ENCODE measurements around the gene ROBO1. TPM values are rescaled to one million over a fixed set of nuclear protein-coding genes. Genes with fewer than 3 reads are reported as not detected.
"Not testable (repeated sequence)": the region's sequence is repeated elsewhere in the genome, so short reads cannot be mapped to it uniquely, and the experiment has no call there.

ROBO1 gene
- total RNA-seq, 1 donor from 2014 or later = 31.7 TPM

DNA sequence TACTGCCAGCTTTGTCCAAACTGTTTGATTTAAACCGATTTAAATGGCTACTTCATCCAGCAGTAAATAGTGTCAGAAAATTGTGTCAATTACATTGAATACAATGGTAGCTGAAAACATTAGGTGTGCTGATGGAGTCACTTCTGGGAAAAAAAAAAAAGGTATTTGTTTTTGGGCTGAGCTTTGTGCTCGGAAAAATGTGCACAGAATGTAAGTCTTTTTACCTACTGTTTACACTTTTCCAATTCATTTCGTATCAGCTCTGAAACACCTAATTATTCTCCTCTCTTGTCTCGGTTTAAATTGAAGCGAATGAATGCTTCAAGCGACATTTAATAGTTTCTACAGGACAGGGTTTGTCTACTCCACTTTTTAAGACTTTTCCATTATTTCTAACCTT lies 1078.4 kb downstream of the ROBO1 start:
- H3K4me3 ChIP-seq (ENCODE audit: low read depth, low read length) = no peak overlapping the region
- no peaks in the 10 kb centered on the region for H3K27me3 ChIP-seq (ENCODE audit: control insufficient read depth, insufficient read depth, low read length)
- DNase-seq (ENCODE audit: low read depth) = no peak
- no peaks in the 10 kb centered on the region for H3K36me3 ChIP-seq (ENCODE audit: control insufficient read depth, insufficient read depth, low read length)
- TF ChIP-seq, protein P1, sequence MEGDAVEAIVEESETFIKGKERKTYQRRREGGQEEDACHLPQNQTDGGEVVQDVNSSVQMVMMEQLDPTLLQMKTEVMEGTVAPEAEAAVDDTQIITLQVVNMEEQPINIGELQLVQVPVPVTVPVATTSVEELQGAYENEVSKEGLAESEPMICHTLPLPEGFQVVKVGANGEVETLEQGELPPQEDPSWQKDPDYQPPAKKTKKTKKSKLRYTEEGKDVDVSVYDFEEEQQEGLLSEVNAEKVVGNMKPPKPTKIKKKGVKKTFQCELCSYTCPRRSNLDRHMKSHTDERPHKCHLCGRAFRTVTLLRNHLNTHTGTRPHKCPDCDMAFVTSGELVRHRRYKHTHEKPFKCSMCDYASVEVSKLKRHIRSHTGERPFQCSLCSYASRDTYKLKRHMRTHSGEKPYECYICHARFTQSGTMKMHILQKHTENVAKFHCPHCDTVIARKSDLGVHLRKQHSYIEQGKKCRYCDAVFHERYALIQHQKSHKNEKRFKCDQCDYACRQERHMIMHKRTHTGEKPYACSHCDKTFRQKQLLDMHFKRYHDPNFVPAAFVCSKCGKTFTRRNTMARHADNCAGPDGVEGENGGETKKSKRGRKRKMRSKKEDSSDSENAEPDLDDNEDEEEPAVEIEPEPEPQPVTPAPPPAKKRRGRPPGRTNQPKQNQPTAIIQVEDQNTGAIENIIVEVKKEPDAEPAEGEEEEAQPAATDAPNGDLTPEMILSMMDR (IDR thresholded peaks at IDR 0.05; ENCODE audit: insufficient read depth, low read length, poor library complexity, severe bottlenecking) = no peak

DNA sequence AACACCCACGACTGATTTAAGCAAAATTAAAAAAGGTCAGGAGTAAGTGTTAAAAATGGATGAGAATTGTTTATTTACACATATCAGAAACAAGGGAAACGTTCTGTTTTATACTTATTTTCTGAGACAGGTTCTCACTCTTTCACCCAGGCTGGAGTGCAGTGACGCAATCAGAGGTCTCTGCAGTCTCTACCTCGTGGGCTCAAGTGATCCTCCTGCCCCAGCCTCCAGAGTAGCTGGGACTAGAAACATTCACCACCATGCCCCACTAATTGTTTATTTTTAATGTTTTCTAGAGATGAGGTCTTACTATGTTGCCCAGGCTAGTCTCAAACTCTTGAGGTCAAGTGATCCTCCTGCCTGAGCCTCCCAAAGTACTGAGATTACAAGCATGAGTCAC lies 1080.3 kb downstream of the ROBO1 start:
- DNase-seq (ENCODE audit: low read depth) = no peak
- Histone ChIP-seq H3K36me3 (ENCODE audit: control insufficient read depth, insufficient read depth, low read length) (no peaks in the 10 kb centered on the region), H3K4me3 (ENCODE audit: low read depth, low read length) (no peak overlapping the region), H3K27me3 (ENCODE audit: control insufficient read depth, insufficient read depth, low read length) (no peaks in the 10 kb centered on the region)
- TF ChIP-seq, protein P1 (IDR thresholded peaks at IDR 0.05; ENCODE audit: insufficient read depth, low read length, poor library complexity, severe bottlenecking) = no peak

DNA sequence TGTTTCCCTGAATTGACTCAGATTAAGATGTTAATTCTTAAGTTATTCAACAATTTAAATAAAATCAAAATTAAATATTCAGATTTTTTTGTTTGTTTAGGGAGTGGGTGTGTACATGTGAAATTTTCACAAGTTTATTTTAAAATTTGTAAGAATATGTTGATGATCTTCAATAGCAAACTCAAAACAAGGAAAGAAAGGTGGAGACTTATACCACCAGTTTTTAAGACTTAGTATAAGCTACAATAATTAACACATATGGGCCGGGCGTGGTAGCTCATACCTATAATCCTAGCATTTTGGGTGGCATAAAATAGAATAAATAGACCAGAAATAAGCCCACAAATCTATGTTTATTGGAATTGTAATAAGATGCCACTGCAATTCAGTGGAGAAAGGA lies 1084.5 kb downstream of the ROBO1 start:
- Histone ChIP-seq H3K4me3 (ENCODE audit: low read depth, low read length) (no peak overlapping the region), H3K27me3 (ENCODE audit: control insufficient read depth, insufficient read depth, low read length) (no peaks in the 10 kb centered on the region), H3K36me3 (ENCODE audit: control insufficient read depth, insufficient read depth, low read length) (no peaks in the 10 kb centered on the region)
- DNase-seq (ENCODE audit: low read depth) = no peak
- TF ChIP-seq, protein P1 (IDR thresholded peaks at IDR 0.05; ENCODE audit: insufficient read depth, low read length, poor library complexity, severe bottlenecking) = no peak

DNA sequence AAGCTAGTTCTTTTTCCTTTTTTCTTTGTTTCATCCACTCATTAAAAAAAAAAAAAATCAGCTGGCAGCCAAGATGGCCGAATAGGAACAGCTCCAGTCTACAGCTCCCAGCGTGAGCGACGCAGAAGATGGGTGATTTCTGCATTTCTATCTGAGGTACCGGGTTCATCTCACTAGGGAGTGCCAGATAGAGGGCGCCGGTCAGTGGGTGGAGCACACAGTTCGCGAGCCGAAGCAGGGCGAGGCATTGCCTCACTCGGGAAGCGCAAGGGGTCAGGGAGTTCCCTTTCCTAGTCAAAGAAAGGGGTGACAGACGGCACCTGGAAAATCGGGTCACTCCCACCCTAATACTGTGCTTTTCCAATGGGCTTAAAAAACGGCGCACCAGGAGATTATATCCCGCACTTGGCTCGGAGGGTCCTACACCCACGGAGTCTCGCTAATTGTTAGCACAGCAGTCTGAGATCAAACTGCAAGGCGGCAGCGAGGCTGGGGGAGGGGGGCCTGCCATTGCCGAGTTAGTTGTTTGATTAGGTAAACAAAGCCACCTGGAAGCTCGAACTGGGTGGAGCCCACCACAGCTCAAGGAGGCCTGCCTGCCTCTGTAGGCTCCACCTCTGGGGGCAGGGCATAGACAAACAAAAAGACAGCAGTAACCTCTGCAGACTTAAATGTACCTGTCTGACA lies 1092.5 kb downstream of the ROBO1 start:
- not testable (repeated sequence) for H3K27me3 ChIP-seq (ENCODE audit: control insufficient read depth, insufficient read depth, low read length); H3K4me3 ChIP-seq (ENCODE audit: low read depth, low read length); DNase-seq (ENCODE audit: low read depth); H3K36me3 ChIP-seq (ENCODE audit: control insufficient read depth, insufficient read depth, low read length)

DNA sequence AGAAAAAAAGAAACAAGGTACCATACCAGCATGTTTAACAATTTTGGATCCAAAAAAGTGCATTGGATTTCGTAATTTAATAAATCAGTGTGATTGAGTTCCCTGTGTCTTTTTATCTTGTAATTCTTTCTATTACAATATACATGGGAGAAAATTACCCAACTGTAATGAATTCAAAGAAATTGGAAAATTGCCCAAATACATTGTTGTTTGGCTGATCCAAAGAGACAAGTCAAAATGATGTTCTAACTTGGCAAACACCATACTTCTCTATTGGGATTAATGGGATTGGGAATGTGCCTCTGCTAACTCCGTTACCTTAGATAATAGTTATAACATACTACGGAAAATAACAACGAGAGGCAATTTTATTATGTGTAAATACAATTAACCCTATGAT lies 1097.1 kb downstream of the ROBO1 start:
- H3K27me3 ChIP-seq (ENCODE audit: control insufficient read depth, insufficient read depth, low read length) = no peaks in the 10 kb centered on the region
- TF ChIP-seq, protein P1 (IDR thresholded peaks at IDR 0.05; ENCODE audit: insufficient read depth, low read length, poor library complexity, severe bottlenecking) = no peak
- no peak for DNase-seq (ENCODE audit: low read depth)
- no peak overlapping the region for H3K4me3 ChIP-seq (ENCODE audit: low read depth, low read length)
- H3K36me3 ChIP-seq (ENCODE audit: control insufficient read depth, insufficient read depth, low read length) = no peaks in the 10 kb centered on the region

DNA sequence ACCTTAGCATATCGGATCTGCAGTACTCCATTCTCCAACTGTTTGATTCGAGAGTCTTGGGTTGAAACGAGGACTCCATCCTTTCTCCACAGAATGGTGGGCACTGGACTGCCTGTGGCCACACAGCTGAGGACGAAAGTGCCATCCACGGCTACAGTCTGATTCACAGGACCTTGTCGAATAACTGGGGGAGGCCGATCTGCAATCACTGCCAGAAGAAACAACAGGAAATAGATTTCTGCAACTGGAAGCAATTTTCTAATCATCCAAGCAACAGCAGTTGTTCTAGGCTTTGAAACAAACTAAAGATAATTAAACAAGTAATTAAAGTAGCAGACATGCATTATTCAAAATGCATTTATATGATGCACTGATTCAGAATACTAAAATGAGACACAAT lies 1097.7 kb downstream of the ROBO1 start:
- H3K4me3 ChIP-seq (ENCODE audit: low read depth, low read length) = no peak overlapping the region
- H3K36me3 ChIP-seq (ENCODE audit: control insufficient read depth, insufficient read depth, low read length) = no peaks in the 10 kb centered on the region
- TF ChIP-seq, protein P1 (IDR thresholded peaks at IDR 0.05; ENCODE audit: insufficient read depth, low read length, poor library complexity, severe bottlenecking) = no peak
- no peak for DNase-seq (ENCODE audit: low read depth)
- no peaks in the 10 kb centered on the region for H3K27me3 ChIP-seq (ENCODE audit: control insufficient read depth, insufficient read depth, low read length)
